Endothelial cell of umbilical vein (primary cell): Measurements from ENCODE around the gene PITPNB. TPM values are rescaled to one million over a fixed set of nuclear protein-coding genes. Genes with fewer than 3 reads are reported as not detected.

Experiments used
- BruUV-seq: library from RNA; stranded (reverse); fragments of 400-500 nt; replicated peaks from 2 replicates; lab custom pipeline; 2021; lab: Mats Ljungman, UMichigan
- CTCF ChIA-PET: fragments of 300-600, 350-600 bp; sonication (Branson Sonifier 250); formaldehyde crosslinking; loops from one replicate; lab custom pipeline; 2021; ENCODE audit warnings: antibody characterized with exemption, inconsistent platforms; lab: Charles Lee
- POLR2A ChIA-PET: fragments of 300-600, 350-600 bp; sonication (Branson Sonifier 250); formaldehyde crosslinking; loops from one replicate; lab custom pipeline; 2021; ENCODE audit warnings: antibody characterized with exemption, inconsistent platforms; lab: Charles Lee
- DNase-seq: peaks from one replicate; pipeline ENCODE4 v3.0.0-alpha.2; 2011; ENCODE audit warnings: low read depth, low spot score
- FAIRE-seq: peaks from 2 replicates; lab custom pipeline; 2011; peaks lifted over from hg19 to GRCh38; lab: Jason Lieb, UNC
- H2AFZ ChIP-seq: 2 replicates; pipeline ENCODE4 v1.6.0; 2012; ENCODE audit warnings: low read depth, low read length, control low read depth, inconsistent platforms
- H3K27ac ChIP-seq: 2 replicates; pipeline ENCODE4 v1.5.1; 2011; ENCODE audit warnings: low read depth, mild to moderate bottlenecking, control low read depth, low read length, moderate library complexity; ENCODE audit not compliant: insufficient read depth
- H3K27me3 ChIP-seq, 2 experiments: 2 replicates each; pipeline versions ENCODE4 v1.6.0 to v1.6.1; 2011; ENCODE audit warnings: low read length in 2 of 2, mixed read lengths in 1 of 2; ENCODE audit not compliant: control insufficient read depth in 2 of 2, insufficient read depth in 2 of 2
- H3K36me3 ChIP-seq, 2 experiments: 2 replicates in 1 of 2; 3 replicates in 1 of 2; pipeline ENCODE4 v1.5.1; 2011; ENCODE audit warnings: low read length in 2 of 2, mild to moderate bottlenecking in 1 of 2, moderate library complexity in 1 of 2; ENCODE audit not compliant: control insufficient read depth in 2 of 2, insufficient read depth in 2 of 2; ENCODE audit errors: extremely low read depth in 1 of 2
- H3K4me1 ChIP-seq: 3 replicates; pipeline ENCODE4 v1.5.1; 2011; ENCODE audit warnings: mild to moderate bottlenecking, low read length; ENCODE audit not compliant: control insufficient read depth, insufficient read depth; ENCODE audit errors: extremely low read depth
- H3K4me2 ChIP-seq: 2 replicates; pipeline ENCODE4 v1.6.1; 2011; ENCODE audit warnings: low read length, control low read depth, mixed read lengths; ENCODE audit not compliant: insufficient read depth
- H3K4me3 ChIP-seq, 3 experiments: fragments of 200-600 bp in 1 of 3; sonication (generic), shearing (Covaris generic) in 1 of 3; replicated peaks in 1 of 3; 2 replicates each; pipeline ENCODE4 v1.5.1; 2011 to 2016; ENCODE audit warnings: control low read depth in 3 of 3, low read length in 3 of 3, mild to moderate bottlenecking in 2 of 3, inconsistent platforms in 1 of 3, low read depth in 1 of 3, moderate library complexity in 1 of 3; ENCODE audit not compliant: insufficient read depth in 1 of 3
- H3K79me2 ChIP-seq: 2 replicates; pipeline ENCODE4 v1.6.0; 2012; ENCODE audit warnings: low read length, inconsistent platforms; ENCODE audit not compliant: control insufficient read depth, insufficient read depth
- H3K9ac ChIP-seq: replicated peaks from 2 replicates; pipeline ENCODE3; 2011; ENCODE audit warnings: low read length, control low read depth; ENCODE audit not compliant: insufficient read depth; ENCODE audit errors: extremely low read depth
- H3K9me1 ChIP-seq: replicated peaks from 3 replicates; pipeline ENCODE4 v1.6.0; 2011; ENCODE audit warnings: mild to moderate bottlenecking, low read length; ENCODE audit not compliant: control insufficient read depth, insufficient read depth; ENCODE audit errors: extremely low read depth
- H3K9me3 ChIP-seq: replicated peaks from 2 replicates; pipeline ENCODE4 v1.5.1; 2012; ENCODE audit warnings: low read length, inconsistent platforms; ENCODE audit not compliant: control insufficient read depth, insufficient read depth
- H4K20me1 ChIP-seq: replicated peaks from 2 replicates; pipeline ENCODE3; 2011; ENCODE audit warnings: mild to moderate bottlenecking, low read length; ENCODE audit not compliant: control insufficient read depth, insufficient read depth; ENCODE audit errors: extremely low read depth
- CTCF ChIP-seq, 2 donors: IDR thresholded peaks; 1 replicate in 1 of 2; 2 replicates in 1 of 2; pipeline ENCODE4 v1.5.1; 2011; ENCODE audit warnings: low read length in 2 of 2, mild to moderate bottlenecking in 2 of 2, moderate library complexity in 2 of 2, control low read depth in 1 of 2, inconsistent platforms in 1 of 2, low read depth in 1 of 2; ENCODE audit not compliant: insufficient read depth in 1 of 2; ENCODE audit errors: extremely low read depth in 1 of 2
- EZH2 ChIP-seq: IDR thresholded peaks from 2 replicates; pipeline ENCODE4 v1.6.1; 2012; ENCODE audit warnings: borderline replicate concordance, low read depth, mild to moderate bottlenecking, moderate library complexity, low read length, inconsistent platforms; ENCODE audit not compliant: severe bottlenecking
- FOS ChIP-seq: IDR thresholded peaks from 2 replicates; pipeline ENCODE4 v1.6.1; 2011; ENCODE audit warnings: mild to moderate bottlenecking, low read length, moderate library complexity, borderline replicate concordance; ENCODE audit not compliant: insufficient read depth
- GATA2 ChIP-seq: IDR thresholded peaks from 2 replicates; pipeline ENCODE4 v1.7.0; 2011; ENCODE audit warnings: low read depth, mild to moderate bottlenecking, moderate library complexity, mixed read lengths, low read length; ENCODE audit not compliant: insufficient read length, insufficient read depth
- JUN ChIP-seq: IDR thresholded peaks from 2 replicates; pipeline ENCODE4 v1.6.1; 2011; ENCODE audit warnings: borderline replicate concordance, low read depth; ENCODE audit not compliant: insufficient read length, insufficient read depth
- MAX ChIP-seq: IDR thresholded peaks from 2 replicates; pipeline ENCODE4 v1.6.1; 2011; ENCODE audit not compliant: insufficient read depth, insufficient read length
- MYC ChIP-seq: IDR thresholded peaks from one replicate; pipeline ENCODE4 v1.6.1; 2011; ENCODE audit warnings: mild to moderate bottlenecking, low read depth, low read length
- POLR2A ChIP-seq: IDR thresholded peaks from 2 replicates; pipeline ENCODE4 v1.6.1; 2012; ENCODE audit warnings: low read depth, mild to moderate bottlenecking, control low read depth, low read length
- POLR2AphosphoS5 ChIP-seq: IDR thresholded peaks from 2 replicates; pipeline ENCODE4 v1.6.1; 2012; ENCODE audit warnings: low read depth, mild to moderate bottlenecking, control low read depth, low read length, moderate library complexity; ENCODE audit not compliant: insufficient read depth
- dilution Hi-C: fragments of 300-500 bp; cut with MboI; formaldehyde crosslinking; loops from one replicate; pipeline ENCODE4 v1.15.0; 2019; ENCODE audit warnings: low sequenced_read_pairs; ENCODE audit not compliant: extremely low pct_ligation_motif_present
- intact Hi-C: fragments of 100-400 bp; cut with micrococcal nuclease; formaldehyde crosslinking; loops from one replicate; pipeline ENCODE4 v1.10.0; 2022
- polyA plus RNA-seq, 4 experiments: library from polyadenylated mRNA; depleted of rRNA in 3 of 4; stranded (reverse) in 3 of 4; unstranded in 1 of 4; fragments of >200 nt; gene quantifications; 2 replicates each; pipeline versions ENCODE4 v1.2.1 to v1.2.3, GENCODE V29; 2011 to 2012; ENCODE audit warnings: missing spikeins in 1 of 4
- total RNA-seq: library from RNA; stranded (reverse); gene quantifications from 2 replicates; pipeline ENCODE4 v1.2.3, GENCODE V29; 2021

Gene PITPNB
- total and polyA plus RNA-seq, 2 donors (not counting 3 experiments of a cell fraction or from before 2014, with no cell fraction given) = 29.7 to 108 TPM

- no TSS peak for BruUV-seq
- Histone ChIP-seq H3K4me2 (no peak overlapping the region), H3K9me3 (no peaks in the 10 kb centered on the region), H3K27me3 (no peaks in the 10 kb centered on the region), H3K27ac (no peak overlapping the region), H3K36me3 (no peaks in the 10 kb centered on the region), H4K20me1 (no peaks in the 10 kb centered on the region), H3K9me1 (no peaks in the 10 kb centered on the region), H2AFZ (no peak overlapping the region), H3K4me3 (no peak overlapping the region), H3K4me1 (no peaks in the 10 kb centered on the region), H3K9ac (no peak overlapping the region), H3K79me2 (no peaks in the 10 kb centered on the region)
- no peak for DNase-seq
- ChIA-PET POLR2A (no interaction called here), CTCF (no interaction called here)
- no peak for FAIRE-seq
- intact Hi-C loops (no loop called here), dilution Hi-C loops (no loop called here)
- TF ChIP-seq JUN = no peak
- TF ChIP-seq GATA2 = no peak
- TF ChIP-seq FOS = no peak
- no peak for TF ChIP-seq POLR2A
- no peak for TF ChIP-seq POLR2AphosphoS5
- no peak for TF ChIP-seq MYC
- no peak for TF ChIP-seq MAX
- no peak for TF ChIP-seq EZH2
- peak; percentile 39 to 45 for TF ChIP-seq CTCF (IDR thresholded peaks at IDR 0.05; ENCODE audit: extremely low read depth in 1 of 2, insufficient read depth in 1 of 2, low read depth in 1 of 2, low read length in 2 of 2)
Measured at GRCh38 chr22:27825174-27825573, 93.9 kb downstream of the PITPNB start.
